ENCODE measurements around the gene USP6.
"Not testable (repeated sequence)": the region's sequence is repeated elsewhere in the genome, so short reads cannot be mapped to it uniquely, and the experiment has no call there.

- TF ChIP-seq CTCF, POLR2A (IDR thresholded peaks at IDR 0.05): not testable (repeated sequence)
Measured at GRCh38 chr17:5221912-5222311, 106.1 kb downstream of the USP6 start.
